K562 (cell line): ENCODE measurements around the gene RERE. TPM values are rescaled to one million over a fixed set of nuclear protein-coding genes. Genes with fewer than 3 reads are reported as not detected.
A peak's percentile ranks its signal among the peaks of the same experiment; 100 is the strongest.

Source experiments
- ATAC-seq: fragments of 200-7000 bp; cut with Tn5 transposase; 3 replicates; pipeline ENCODE4 v1.9.1; 2020; ENCODE audit warnings: moderate library complexity
- BruUV-seq: library from RNA; stranded (reverse); fragments of 400-500 nt; replicated peaks from 2 replicates; lab custom pipeline; 2021; lab: Mats Ljungman, UMichigan
- CTCF ChIA-PET: fragments of 300-600 bp; formaldehyde crosslinking; extraction: SDS; loops from one replicate; lab custom pipeline; 2021; ENCODE audit warnings: low intra/inter-chr PET ratio; lab: Yijun Ruan, JAX
- POLR2A ChIA-PET: fragments of 300-600, 350-650 bp; sonication (Branson Sonifier 250); formaldehyde crosslinking; extraction: SDS; loops from one replicate; lab custom pipeline; 2021; ENCODE audit warnings: antibody characterized with exemption, inconsistent platforms; lab: Yijun Ruan, JAX
- DNase-seq, 4 experiments: peaks; one replicate each; pipeline versions ENCODE4 v3.0.0 to v3.0.0-alpha.2; 2011 to 2018; ENCODE audit warnings: low spot score in 3 of 4, mixed read lengths in 3 of 4; ENCODE audit errors: extremely low read depth in 1 of 4
- FAIRE-seq: peaks from 2 replicates; lab custom pipeline; 2011; peaks lifted over from hg19 to GRCh38; lab: Jason Lieb, UNC
- H2AFZ ChIP-seq: 2 replicates; pipeline ENCODE4 v1.6.0; 2011; ENCODE audit warnings: low read depth, low read length, control low read depth, inconsistent platforms
- H3K27ac ChIP-seq: fragments of 200-600 bp; 3 replicates; pipeline ENCODE4 v1.8.0; 2011; ENCODE audit warnings: low read depth, mild to moderate bottlenecking, control low read depth, inconsistent platforms, low read length, moderate library complexity, mixed read lengths; ENCODE audit errors: extremely low read depth
- H3K27me3 ChIP-seq, 2 experiments: fragments of 300-600 bp in 1 of 2; 2 replicates in 1 of 2; 3 replicates in 1 of 2; pipeline versions ENCODE4 v1.6.0 to v1.8.0; 2011; ENCODE audit warnings: inconsistent platforms in 2 of 2, low read length in 2 of 2, mild to moderate bottlenecking in 1 of 2, mixed read lengths in 1 of 2, moderate library complexity in 1 of 2; ENCODE audit not compliant: control insufficient read depth in 2 of 2, insufficient read depth in 2 of 2
- H3K36me3 ChIP-seq: fragments of 300-600 bp; 3 replicates; pipeline ENCODE4 v1.8.0; 2011; ENCODE audit warnings: mild to moderate bottlenecking, low read length, inconsistent platforms; ENCODE audit not compliant: control insufficient read depth, insufficient read depth
- H3K4me1 ChIP-seq, 2 experiments: fragments of 200-600 bp in 1 of 2; replicated peaks in 1 of 2; 2 replicates in 1 of 2; 3 replicates in 1 of 2; pipeline versions ENCODE4 v1.5.1 to v1.8.0; 2011; ENCODE audit warnings: inconsistent platforms in 2 of 2, low read length in 2 of 2, mild to moderate bottlenecking in 1 of 2, mixed read lengths in 1 of 2, moderate library complexity in 1 of 2; ENCODE audit not compliant: control insufficient read depth in 2 of 2, insufficient read depth in 2 of 2
- H3K4me2 ChIP-seq: 2 replicates; pipeline ENCODE4 v1.6.1; 2011; ENCODE audit warnings: low read length, control low read depth, inconsistent platforms, mixed read lengths; ENCODE audit not compliant: insufficient read depth
- H3K4me3 ChIP-seq: fragments of 200-600 bp; sonication (generic), shearing (Covaris generic); 2 replicates; pipeline ENCODE4 v1.5.1; 2016; ENCODE audit warnings: control low read depth, inconsistent platforms
- H3K79me2 ChIP-seq: fragments of 200-600 bp; 3 replicates; pipeline ENCODE4 v1.8.0; 2011; ENCODE audit warnings: low read length, inconsistent platforms; ENCODE audit not compliant: control insufficient read depth, insufficient read depth
- H3K9ac ChIP-seq, 2 experiments: 2 replicates each; pipeline versions ENCODE4 v1.6.0 to v1.6.1; 2011; ENCODE audit warnings: low read depth in 2 of 2, low read length in 2 of 2, control low read depth in 1 of 2, inconsistent platforms in 1 of 2, mild to moderate bottlenecking in 1 of 2, mixed read lengths in 1 of 2; ENCODE audit not compliant: insufficient read depth in 1 of 2
- H3K9me1 ChIP-seq: one replicate; pipeline ENCODE4 v1.6.0; 2011; ENCODE audit warnings: inconsistent platforms, mild to moderate bottlenecking, low read length, moderate library complexity; ENCODE audit not compliant: control insufficient read depth, insufficient read depth
- H3K9me3 ChIP-seq: replicated peaks from 2 replicates; pipeline ENCODE4 v1.5.1; 2011; ENCODE audit warnings: low read depth, low read length, inconsistent platforms; ENCODE audit not compliant: control insufficient read depth, insufficient read depth
- H4K20me1 ChIP-seq: replicated peaks from 2 replicates; pipeline ENCODE4 v1.6.1; 2011; ENCODE audit warnings: low read length, inconsistent platforms, mixed read lengths; ENCODE audit not compliant: control insufficient read depth, insufficient read depth
- CBX3 ChIP-seq, 2 experiments: IDR thresholded peaks; 1 replicate in 1 of 2; 2 replicates in 1 of 2; pipeline ENCODE4 v1.6.1; 2012; ENCODE audit warnings: inconsistent platforms in 2 of 2, low read length in 2 of 2, borderline replicate concordance in 1 of 2, control low read depth in 1 of 2
- FOXJ3 ChIP-seq: sonication (generic); formaldehyde crosslinking; IDR thresholded peaks from 2 replicates; pipeline ENCODE4 v1.4.0; 2020; ENCODE audit warnings: mild to moderate bottlenecking, missing genetic modification reagents
- HDAC6 ChIP-seq: IDR thresholded peaks from 2 replicates; pipeline ENCODE4 v1.6.1; 2012; ENCODE audit warnings: low read depth, mild to moderate bottlenecking, control low read depth, inconsistent platforms, low read length, moderate library complexity
- ILK ChIP-seq: fragments of 450-650 bp; IDR thresholded peaks from 2 replicates; pipeline ENCODE4 v1.6.1; 2016; ENCODE audit warnings: missing genetic modification characterization, low read depth, mild to moderate bottlenecking, missing compliant biosample characterization, moderate library complexity, borderline replicate concordance
- KLF16 ChIP-seq: IDR thresholded peaks from 2 replicates; pipeline ENCODE4 v1.6.1; 2016; ENCODE audit warnings: antibody characterized with exemption
- RAD21 ChIP-seq, 2 experiments: fragments of 250-450 bp in 1 of 2; fragments of 450-650 bp in 1 of 2; sonication (Bioruptor Pico) in 1 of 2; formaldehyde crosslinking in 1 of 2; IDR thresholded peaks in 1 of 2; conservative IDR thresholded peaks in 1 of 2; 2 replicates each; pipeline versions ENCODE4 v1.4.0 to v1.8.0; 2020 to 2022; ENCODE audit warnings: mild to moderate bottlenecking in 2 of 2, moderate library complexity in 1 of 2
- SIRT6 ChIP-seq: IDR thresholded peaks from one replicate; pipeline ENCODE4 v1.6.1; 2012; ENCODE audit warnings: low read depth, mild to moderate bottlenecking, control low read depth, inconsistent platforms, low read length, moderate library complexity
- SMARCE1 ChIP-seq: fragments of 450-650 bp; IDR thresholded peaks from 2 replicates; pipeline ENCODE4 v1.7.1; 2016; ENCODE audit warnings: mild to moderate bottlenecking
- SRSF7 ChIP-seq: fragments of 200-400 bp; formaldehyde crosslinking; optimal IDR thresholded peaks from 2 replicates; pipeline ENCODE3; 2017; ENCODE audit warnings: mild to moderate bottlenecking, low read depth, low read length
- ZNF589 ChIP-seq: fragments of 200-800 bp; sonication (Bioruptor generic); IDR thresholded peaks from 2 replicates; pipeline ENCODE4 v1.6.1; 2016; ENCODE audit warnings: low read depth, missing genetic modification characterization, missing compliant biosample characterization
- ZZZ3 ChIP-seq: fragments of 450-650 bp; IDR thresholded peaks from 2 replicates; pipeline ENCODE4 v1.6.1; 2016; ENCODE audit warnings: antibody characterized with exemption, mild to moderate bottlenecking, moderate library complexity
- WGBS: fragments of 100-300 bp; shearing (Covaris generic); methylation state at CpG from one replicate; pipeline ENCODE4 v1.1.6; 2016; ENCODE audit warnings: low coverage, mixed read lengths; ENCODE audit not compliant: insufficient coverage; ENCODE audit errors: missing lambda C conversion rate; 5-methylcytosine and 5-hydroxymethylcytosine counted together
- in situ Hi-C: fragments of 300-500 bp; cut with MboI; formaldehyde crosslinking; loops from 4 replicates; pipeline ENCODE4 v1.15.0; 2018; ENCODE audit warnings: inconsistent platforms, mixed read lengths
- intact Hi-C: fragments of 100-400 bp; cut with micrococcal nuclease; formaldehyde crosslinking; loops from 2 replicates; pipeline ENCODE4 v1.14.2; 2022
- polyA plus RNA-seq, 8 experiments: library from polyadenylated mRNA; depleted of rRNA in 4 of 8; stranded (reverse) in 5 of 8; unstranded in 3 of 8; fragments of >200 nt; fragmentation: Nextera tagmentation in 2 of 8; fragmentation: Illumina TruSeq in 1 of 8; extraction: Ambion mirVana in 2 of 8; extraction: Trizol in 1 of 8; gene quantifications; 2 replicates each; pipeline versions ENCODE4 v1.2.1 to v1.2.3, GENCODE V29; 2011 to 2014; ENCODE audit warnings: inconsistent platforms in 1 of 8, missing spikeins in 1 of 8
- total RNA-seq, 7 experiments: library from RNA; depleted of rRNA in 6 of 7; stranded (reverse); fragments of >200 nt in 6 of 7; fragmentation: Illumina TruSeq in 2 of 7; extraction: Trizol in 2 of 7; gene quantifications; 2 replicates each; pipeline versions ENCODE4 v1.2.1 to v1.2.3, GENCODE V29; 2011 to 2021; ENCODE audit warnings: low replicate concordance in 1 of 7
- TF ChIP-seq, protein P1 (sequence below): fragments of 200-800 bp; sonication (Bioruptor generic); IDR thresholded peaks from 2 replicates; pipeline ENCODE4 v1.6.1; 2017; ENCODE audit warnings: missing genetic modification characterization, missing compliant biosample characterization
- TF ChIP-seq, protein P2 (sequence below), 3 experiments: IDR thresholded peaks in 2 of 3; conservative IDR thresholded peaks in 1 of 3; 2 replicates each; pipeline ENCODE4 v1.5.1; 2011 to 2012; ENCODE audit warnings: low read length in 3 of 3, mild to moderate bottlenecking in 3 of 3, control low read depth in 2 of 3, improper control_type of control experiment in 1 of 3, inconsistent platforms in 1 of 3, low read depth in 1 of 3, mixed read lengths in 1 of 3, moderate library complexity in 1 of 3; ENCODE audit not compliant: insufficient read depth in 2 of 3

Gene RERE
- total and polyA plus RNA-seq, 9 of the 15 experiments (the other 6 are each of a cell fraction or from before 2014, with no cell fraction given): 3.0 to 51.5 (median 13.4) TPM

DNA sequence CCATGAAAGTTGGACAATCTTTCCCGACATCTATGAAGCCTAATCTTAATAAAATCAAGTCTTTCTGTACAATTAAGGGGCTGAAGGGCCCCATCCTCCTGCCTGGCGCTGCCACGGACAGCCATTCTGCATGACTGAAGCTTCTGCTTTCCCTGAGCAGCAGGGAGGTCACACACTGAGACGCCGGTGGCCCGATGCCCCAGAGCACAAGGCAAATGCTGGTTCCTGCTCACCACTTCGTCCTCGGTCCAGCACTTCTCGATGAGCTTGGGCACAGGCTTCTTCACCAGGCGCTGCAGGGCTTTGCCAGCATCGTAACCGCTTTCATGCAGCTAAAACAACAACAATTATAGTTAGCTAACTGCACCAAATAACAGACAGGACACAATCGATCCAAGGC, 351.7 kb downstream of the RERE start:
- BruUV-seq: no TSS peak
- no peak for ATAC-seq
- Histone ChIP-seq H2AFZ (no peak overlapping the region), H3K36me3 (peaks cover 5% of the 10 kb centered on the region), H4K20me1 (no peaks in the 10 kb centered on the region), H3K9ac (peak overlapping the region in 1 of 2 experiments; percentile 35; a peak in 1 of 4 replicates), H3K4me1 (peaks cover 6 to 15% of the 10 kb centered on the region in 2 experiments; a peak in 4 of 5 replicates), H3K27ac (no peak overlapping the region), H3K9me3 (no peaks in the 10 kb centered on the region), H3K4me3 (no peak overlapping the region), H3K27me3 (no peaks in the 10 kb centered on the region), H3K4me2 (no peak overlapping the region), H3K79me2 (no peaks in the 10 kb centered on the region; the same call in 2 of the 3 replicates), H3K9me1 (no peaks in the 10 kb centered on the region)
- no peak for FAIRE-seq
- in situ Hi-C loops (no loop called here), intact Hi-C loops (no loop called here)
- ChIA-PET CTCF (interaction anchor here (1.3 to 1.6 kb wide), 2 partner anchors 205 to 383 kb away, joined by 3 to 5 read pairs; no protein-coding TSS in a partner anchor), POLR2A (interaction anchor here (1.0 kb wide), 1 partner anchor 11 kb away, joined by 3 read pairs; no protein-coding TSS in a partner anchor)
- TF ChIP-seq ILK (no peak), ZNF589 (no peak), HDAC6 (no peak), ZZZ3 (no peak), SMARCE1 (no peak), FOXJ3 (CRISPR knock-in tag) (no peak)
- no peak for DNase-seq
- WGBS: 88% methylated on average over 13 of the region's 13 CpGs

DNA sequence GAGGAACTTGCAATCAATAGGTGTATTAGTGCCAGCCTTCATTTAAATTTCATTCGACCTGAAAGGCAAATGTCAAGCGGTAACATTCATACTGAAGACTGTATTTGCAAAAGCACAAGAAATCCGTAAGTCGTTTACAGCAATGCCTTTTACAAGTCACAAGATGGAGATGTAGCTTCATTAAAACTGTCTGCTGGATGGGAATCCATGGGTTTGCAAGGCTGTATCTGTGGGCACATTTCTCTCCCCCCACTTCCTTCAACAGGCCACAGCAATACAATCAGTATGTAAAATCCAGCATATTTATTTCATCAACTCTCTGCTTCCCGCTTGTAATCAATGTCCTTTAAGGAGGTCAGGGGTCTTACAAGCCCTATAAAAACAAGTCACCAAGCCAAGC, 352.4 kb downstream of the RERE start:
- H3K4me2 ChIP-seq: no peak overlapping the region
- H3K4me3 ChIP-seq: no peak overlapping the region
- no peaks in the 10 kb centered on the region for H4K20me1 ChIP-seq
- WGBS: 88% methylated on average over 5 of the region's 5 CpGs
- intact Hi-C loops (no loop called here), in situ Hi-C loops (no loop called here)
- no peaks in the 10 kb centered on the region; the same call in 2 of the 3 replicates for H3K79me2 ChIP-seq
- H3K9me3 ChIP-seq: no peaks in the 10 kb centered on the region
- ChIA-PET POLR2A (no interaction called here), CTCF (interaction anchor here (1.3 to 1.6 kb wide), 2 partner anchors 206 to 384 kb away, joined by 3 to 5 read pairs; no protein-coding TSS in a partner anchor)
- no TSS peak for BruUV-seq
- no peaks in the 10 kb centered on the region for H3K9me1 ChIP-seq
- peaks cover 6 to 15% of the 10 kb centered on the region in 2 experiments; a peak in 4 of 5 replicates for H3K4me1 ChIP-seq
- H3K9ac ChIP-seq: no peak overlapping the region
- DNase-seq (no peak), FAIRE-seq (peak; percentile 51), ATAC-seq (no peak; the same call in 2 of the 3 replicates)
- H3K27me3 ChIP-seq: no peaks in the 10 kb centered on the region
- H3K36me3 ChIP-seq: peaks cover 5% of the 10 kb centered on the region
- H2AFZ ChIP-seq: no peak overlapping the region
- no peak overlapping the region for H3K27ac ChIP-seq
- TF ChIP-seq, protein P1, sequence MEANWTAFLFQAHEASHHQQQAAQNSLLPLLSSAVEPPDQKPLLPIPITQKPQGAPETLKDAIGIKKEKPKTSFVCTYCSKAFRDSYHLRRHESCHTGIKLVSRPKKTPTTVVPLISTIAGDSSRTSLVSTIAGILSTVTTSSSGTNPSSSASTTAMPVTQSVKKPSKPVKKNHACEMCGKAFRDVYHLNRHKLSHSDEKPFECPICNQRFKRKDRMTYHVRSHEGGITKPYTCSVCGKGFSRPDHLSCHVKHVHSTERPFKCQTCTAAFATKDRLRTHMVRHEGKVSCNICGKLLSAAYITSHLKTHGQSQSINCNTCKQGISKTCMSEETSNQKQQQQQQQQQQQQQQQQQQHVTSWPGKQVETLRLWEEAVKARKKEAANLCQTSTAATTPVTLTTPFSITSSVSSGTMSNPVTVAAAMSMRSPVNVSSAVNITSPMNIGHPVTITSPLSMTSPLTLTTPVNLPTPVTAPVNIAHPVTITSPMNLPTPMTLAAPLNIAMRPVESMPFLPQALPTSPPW: peak; percentile 27; the same call in 1 of the 2 replicates
- TF ChIP-seq, protein P2, sequence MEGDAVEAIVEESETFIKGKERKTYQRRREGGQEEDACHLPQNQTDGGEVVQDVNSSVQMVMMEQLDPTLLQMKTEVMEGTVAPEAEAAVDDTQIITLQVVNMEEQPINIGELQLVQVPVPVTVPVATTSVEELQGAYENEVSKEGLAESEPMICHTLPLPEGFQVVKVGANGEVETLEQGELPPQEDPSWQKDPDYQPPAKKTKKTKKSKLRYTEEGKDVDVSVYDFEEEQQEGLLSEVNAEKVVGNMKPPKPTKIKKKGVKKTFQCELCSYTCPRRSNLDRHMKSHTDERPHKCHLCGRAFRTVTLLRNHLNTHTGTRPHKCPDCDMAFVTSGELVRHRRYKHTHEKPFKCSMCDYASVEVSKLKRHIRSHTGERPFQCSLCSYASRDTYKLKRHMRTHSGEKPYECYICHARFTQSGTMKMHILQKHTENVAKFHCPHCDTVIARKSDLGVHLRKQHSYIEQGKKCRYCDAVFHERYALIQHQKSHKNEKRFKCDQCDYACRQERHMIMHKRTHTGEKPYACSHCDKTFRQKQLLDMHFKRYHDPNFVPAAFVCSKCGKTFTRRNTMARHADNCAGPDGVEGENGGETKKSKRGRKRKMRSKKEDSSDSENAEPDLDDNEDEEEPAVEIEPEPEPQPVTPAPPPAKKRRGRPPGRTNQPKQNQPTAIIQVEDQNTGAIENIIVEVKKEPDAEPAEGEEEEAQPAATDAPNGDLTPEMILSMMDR (IDR thresholded peaks at IDR 0.05 in 2 of 3, conservative IDR thresholded peaks at IDR 0.05 in 1 of 3; ENCODE audit: insufficient read depth in 2 of 3, low read depth in 1 of 3, low read length in 3 of 3): peak in 2 of 3 experiments; percentile 19 to 46; a peak in 3 of 6 replicates
- TF ChIP-seq CBX3 (IDR thresholded peaks at IDR 0.05; ENCODE audit: borderline replicate concordance in 1 of 2, low read length in 2 of 2): no peak
- no peak for TF ChIP-seq SIRT6
- peak in 1 of 2 experiments; percentile 32; a peak in 1 of 4 replicates for TF ChIP-seq RAD21 (CRISPR knock-in tag; conservative IDR thresholded peaks at IDR 0.05 in 1 of 2, IDR thresholded peaks at IDR 0.05 in 1 of 2)
- no peak for TF ChIP-seq SRSF7
- no peak for TF ChIP-seq KLF16
